BJ (cell line): ENCODE data around the gene ANKRD22. TPM values are rescaled to one million over a fixed set of nuclear protein-coding genes. Genes with fewer than 3 reads are reported as not detected.
A peak's percentile ranks its signal among the peaks of the same experiment; 100 is the strongest.

Source experiments
- CTCF ChIA-PET: fragments of 350-600 bp; formaldehyde crosslinking; extraction: SDS; loops from one replicate; lab custom pipeline; 2021; ENCODE audit warnings: antibody characterized with exemption, inconsistent platforms; lab: Yijun Ruan, JAX
- POLR2A ChIA-PET: fragments of 300-600 bp; sonication (Branson Sonifier 250); formaldehyde crosslinking; extraction: SDS; loops from one replicate; lab custom pipeline; 2021; ENCODE audit warnings: antibody characterized with exemption; lab: Charles Lee
- DNase-seq: peaks from one replicate; pipeline ENCODE4 v3.0.0-alpha.2; 2011; ENCODE audit warnings: low read depth
- H3K27me3 ChIP-seq: 2 replicates; pipeline ENCODE4 v1.6.0; 2011; ENCODE audit warnings: low read length; ENCODE audit not compliant: control insufficient read depth, insufficient read depth
- H3K36me3 ChIP-seq: 2 replicates; pipeline ENCODE4 v1.5.1; 2011; ENCODE audit warnings: low read length; ENCODE audit not compliant: control insufficient read depth, insufficient read depth
- H3K4me3 ChIP-seq: 2 replicates; pipeline ENCODE4 v1.5.1; 2011; ENCODE audit warnings: low read depth, mild to moderate bottlenecking, control low read depth, low read length
- CTCF ChIP-seq: IDR thresholded peaks from 2 replicates; pipeline ENCODE4 v1.5.1; 2011; ENCODE audit warnings: low read depth, mild to moderate bottlenecking, control low read depth, inconsistent platforms, low read length, moderate library complexity; ENCODE audit not compliant: insufficient read depth
- polyA plus RNA-seq: library from polyadenylated mRNA; depleted of rRNA; stranded (reverse); fragments of >200 nt; gene quantifications from 2 replicates; pipeline ENCODE4 v1.2.3, GENCODE V29; 2011

ANKRD22 gene
- polyA plus RNA-seq, 1 experiment: not detected

GRCh38 chr10:88881922-88882645 lies 30.4 kb upstream of the ANKRD22 start:
- DNase-seq: no peak
- no peaks in the 10 kb centered on the region for H3K27me3 ChIP-seq
- H3K4me3 ChIP-seq: peak overlapping the region; percentile 85
- no peak for TF ChIP-seq CTCF
- ChIA-PET CTCF (interaction anchor here (0.7 to 4.6 kb wide), 7 partner anchors 13 to 147 kb away, joined by 3 to 24 read pairs (median 3); no protein-coding TSS in a partner anchor), POLR2A (no interaction called here)
- H3K36me3 ChIP-seq: no peaks in the 10 kb centered on the region

GRCh38 chr10:88881320-88881719 lies 29.7 kb upstream of the ANKRD22 start:
- ChIA-PET POLR2A (no interaction called here), CTCF (interaction anchor here (0.9 to 4.6 kb wide), 4 partner anchors 14 to 148 kb away, joined by 3 to 24 read pairs (median 10); no protein-coding TSS in a partner anchor)
- Histone ChIP-seq H3K4me3 (peak overlapping the region; percentile 85), H3K27me3 (no peaks in the 10 kb centered on the region), H3K36me3 (no peaks in the 10 kb centered on the region)
- no peak for TF ChIP-seq CTCF
- no peak for DNase-seq

- DNase-seq: no peak
- ChIA-PET CTCF (interaction anchor here (0.8 to 4.6 kb wide), 8 partner anchors 11 to 337 kb away, joined by 3 to 24 read pairs (median 4); no protein-coding TSS in a partner anchor), POLR2A (no interaction called here)
- peak overlapping the region; percentile 85 for H3K4me3 ChIP-seq
- peak; percentile 46 for TF ChIP-seq CTCF
- no peaks in the 10 kb centered on the region for H3K27me3 ChIP-seq
- no peaks in the 10 kb centered on the region for H3K36me3 ChIP-seq
Measured at GRCh38 chr10:88880282-88881076, 28.8 kb upstream of the ANKRD22 start.

GRCh38 chr10:88879534-88880281 lies 28.1 kb upstream of the ANKRD22 start, which contains the start of gene STAMBPL1:
Gene STAMBPL1, plus strand, starts transcription at chr10:88880245. Its CDS starts 21,464 bp downstream, at chr10:88901709.
- CTCF ChIA-PET: interaction anchor here (0.8 to 4.6 kb wide), 7 partner anchors 11 to 338 kb away, joined by 3 to 24 read pairs (median 4); no protein-coding TSS in a partner anchor

More at GRCh38 chr10:88879534-88880281, 28.1 kb upstream of the ANKRD22 start, which contains the start of gene STAMBPL1:
- Histone ChIP-seq H3K4me3 (peak within 1 kb of the TSS; percentile 85), H3K36me3 (no peaks in the 10 kb centered on the region), H3K27me3 (no peaks in the 10 kb centered on the region)
- DNase-seq: no peak
- POLR2A ChIA-PET: no interaction called here
- no peak for TF ChIP-seq CTCF
